Astrocyte (in vitro differentiated cells and primary cell): ENCODE data around the gene TBXAS1.

Source experiments
- CTCF ChIP-seq: IDR thresholded peaks from 2 replicates; pipeline ENCODE4 v1.5.1; 2011; ENCODE audit warnings: low read depth, mild to moderate bottlenecking, inconsistent platforms, low read length, moderate library complexity; ENCODE audit not compliant: insufficient read depth
- EZH2 ChIP-seq: IDR thresholded peaks from 2 replicates; pipeline ENCODE4 v1.6.1; 2012; ENCODE audit warnings: mild to moderate bottlenecking, low read length, inconsistent platforms; ENCODE audit not compliant: insufficient read depth

DNA sequence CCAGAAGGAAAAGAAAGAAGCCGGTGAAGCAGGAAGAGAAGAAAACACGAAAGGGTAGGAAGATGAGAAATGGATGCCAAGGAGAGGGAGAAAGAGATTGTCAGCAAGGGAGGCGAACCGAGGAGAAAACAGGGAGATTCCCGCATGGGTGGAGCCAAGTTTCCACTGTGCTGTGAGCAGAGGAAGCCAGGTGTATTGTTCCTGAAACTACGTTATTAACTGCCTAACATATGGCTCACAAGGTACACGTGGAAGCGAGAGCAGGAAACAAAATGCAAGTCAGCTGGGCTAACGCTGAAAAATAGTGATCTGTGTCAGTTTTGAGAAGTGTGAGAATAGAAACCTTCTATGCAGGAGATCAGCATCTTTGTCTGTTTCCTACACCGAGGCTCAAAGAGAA, 30.8 kb upstream of the TBXAS1 start:
- no peak for TF ChIP-seq CTCF
- no peak for TF ChIP-seq EZH2
